OCI-LY7 (cell line): ENCODE data around the gene RECK. TPM values are rescaled to one million over a fixed set of nuclear protein-coding genes. Genes with fewer than 3 reads are reported as not detected.

Experiments
- BruUV-seq: library from RNA; stranded (reverse); fragments of 400-500 nt; replicated peaks from 2 replicates; lab custom pipeline; 2021; lab: Mats Ljungman, UMichigan
- CTCF ChIA-PET: fragments of 300-600 bp; sonication (Branson Sonifier 250); formaldehyde crosslinking; loops from one replicate; lab custom pipeline; 2022; ENCODE audit warnings: antibody characterized with exemption; ENCODE audit not compliant: unreplicated experiment; lab: Charles Lee
- POLR2A ChIA-PET: fragments of 300-600 bp; sonication (Branson Sonifier 250); formaldehyde crosslinking; loops from one replicate; lab custom pipeline; 2022; ENCODE audit warnings: antibody characterized with exemption; lab: Charles Lee
- DNase-seq: peaks from one replicate; pipeline ENCODE4 v3.0.0-alpha.2; 2015; ENCODE audit warnings: low spot score
- H2AFZ ChIP-seq: fragments of 200-600 bp; sonication (generic), shearing (Covaris generic); 2 replicates; pipeline ENCODE4 v1.6.1; 2014; ENCODE audit warnings: mild to moderate bottlenecking, antibody characterized with exemption, low read length, moderate library complexity
- H3K27ac ChIP-seq: fragments of 200-600 bp; sonication (generic); 2 replicates; pipeline ENCODE4 v1.5.1; 2014; ENCODE audit warnings: mixed run types, low read depth, mild to moderate bottlenecking, moderate library complexity, low read length, inconsistent platforms; ENCODE audit not compliant: poor library complexity, severe bottlenecking
- H3K36me3 ChIP-seq: fragments of 200-600 bp; sonication (generic); 2 replicates; pipeline ENCODE4 v1.6.1; 2014; ENCODE audit warnings: mild to moderate bottlenecking, antibody characterized with exemption, low read length, moderate library complexity, mixed read lengths; ENCODE audit not compliant: insufficient read depth
- H3K4me1 ChIP-seq: fragments of 200-600 bp; sonication (generic); 2 replicates; pipeline ENCODE4 v1.5.1; 2014; ENCODE audit warnings: mild to moderate bottlenecking, low read length; ENCODE audit not compliant: insufficient read depth, poor library complexity, severe bottlenecking
- H3K4me2 ChIP-seq: fragments of 200-600 bp; sonication (generic); 2 replicates; pipeline ENCODE4 v1.6.1; 2014; ENCODE audit warnings: mild to moderate bottlenecking, low read length
- H3K4me3 ChIP-seq: fragments of 200-600 bp; sonication (generic); 2 replicates; pipeline ENCODE4 v1.5.1; 2014; ENCODE audit warnings: mild to moderate bottlenecking, low read depth, low read length; ENCODE audit not compliant: poor library complexity, severe bottlenecking
- H3K79me2 ChIP-seq: fragments of 200-600 bp; sonication (generic); 2 replicates; pipeline ENCODE4 v1.6.1; 2016; ENCODE audit warnings: low read depth, mild to moderate bottlenecking, low read length, moderate library complexity, mixed read lengths; ENCODE audit not compliant: insufficient read depth
- H3K9me2 ChIP-seq: fragments of 200-600 bp; sonication (generic); 2 replicates; pipeline ENCODE4 v1.6.1; 2016; ENCODE audit warnings: mild to moderate bottlenecking, low read length, mixed read lengths; ENCODE audit not compliant: insufficient read depth
- H3K9me3 ChIP-seq: fragments of 200-600 bp; sonication (generic); 2 replicates; pipeline ENCODE4 v1.6.1; 2014; ENCODE audit warnings: mild to moderate bottlenecking, mixed run types, low read length, mixed read lengths
- H4K20me1 ChIP-seq: fragments of 200-600 bp; sonication (generic); 2 replicates; pipeline ENCODE4 v1.6.1; 2014; ENCODE audit warnings: mild to moderate bottlenecking, antibody characterized with exemption, low read length, moderate library complexity, mixed read lengths; ENCODE audit not compliant: insufficient read depth
- CTCF ChIP-seq: fragments of 200-600 bp; sonication (generic); conservative IDR thresholded peaks from 2 replicates; pipeline ENCODE4 v1.5.1; 2014; ENCODE audit warnings: mild to moderate bottlenecking, antibody characterized with exemption, low read length, moderate library complexity, mixed read lengths
- EZH2phosphoT487 ChIP-seq: fragments of 200-600 bp; sonication (generic); IDR thresholded peaks from 2 replicates; pipeline ENCODE4 v1.6.1; 2018; ENCODE audit warnings: low read depth, borderline replicate concordance, mild to moderate bottlenecking, mixed run types, antibody characterized with exemption, low read length, moderate library complexity, mixed read lengths
- intact Hi-C: fragments of 100-400 bp; cut with micrococcal nuclease; formaldehyde crosslinking; loops from one replicate; pipeline ENCODE4 v1.10.0; 2022; ENCODE audit not compliant: unreplicated experiment
- total RNA-seq, 2 experiments: library from RNA; depleted of rRNA in 1 of 2; stranded (reverse); fragments of >200 nt in 1 of 2; shearing (Covaris generic) in 1 of 2; gene quantifications; 2 replicates each; pipeline ENCODE4 v1.2.3, GENCODE V29; 2014 to 2022

Gene RECK
- total RNA-seq, 2 experiments from 2014 or later: 3.0 to 6.5 TPM

DNA sequence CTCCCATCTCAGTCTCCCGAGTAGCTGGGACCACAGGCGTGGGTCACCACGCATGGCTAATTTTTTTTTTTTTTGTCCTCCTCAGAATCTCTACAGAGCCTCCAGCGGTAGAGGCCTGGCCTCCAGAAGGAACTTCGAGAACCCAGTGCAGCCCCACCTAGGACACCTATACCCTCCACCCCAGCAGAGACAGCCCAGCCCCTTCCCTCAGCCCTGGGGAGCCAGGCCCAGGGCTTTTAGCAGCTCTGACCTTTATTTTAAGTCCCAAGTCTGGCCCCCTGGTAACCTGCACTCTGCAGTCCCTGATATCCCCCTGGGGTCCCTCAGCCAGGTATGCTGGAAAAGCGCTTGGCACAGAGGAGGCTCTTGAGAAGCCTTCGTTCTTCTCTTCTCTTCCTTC is 105.0 kb downstream of the RECK start:
- Histone ChIP-seq H3K4me2 (no peak overlapping the region), H3K4me1 (peaks cover 20% of the 10 kb centered on the region), H3K27ac (no peak overlapping the region), H2AFZ (no peak overlapping the region), H4K20me1 (no peaks in the 10 kb centered on the region), H3K36me3 (no peaks in the 10 kb centered on the region), H3K9me3 (peaks cover 12% of the 10 kb centered on the region; the same call in 1 of the 2 replicates), H3K9me2 (no peaks in the 10 kb centered on the region), H3K4me3 (no peak overlapping the region), H3K79me2 (no peaks in the 10 kb centered on the region)
- intact Hi-C loops: no loop called here
- CTCF ChIA-PET: no interaction called here
- POLR2A ChIA-PET: interaction anchor here (0.7 to 1.2 kb wide), 2 partner anchors 9 to 15 kb away, joined by 3 to 4 read pairs; no protein-coding TSS in a partner anchor
- TF ChIP-seq CTCF (no peak), EZH2phosphoT487 (no peak)
- no TSS peak for BruUV-seq
- DNase-seq: no peak

DNA sequence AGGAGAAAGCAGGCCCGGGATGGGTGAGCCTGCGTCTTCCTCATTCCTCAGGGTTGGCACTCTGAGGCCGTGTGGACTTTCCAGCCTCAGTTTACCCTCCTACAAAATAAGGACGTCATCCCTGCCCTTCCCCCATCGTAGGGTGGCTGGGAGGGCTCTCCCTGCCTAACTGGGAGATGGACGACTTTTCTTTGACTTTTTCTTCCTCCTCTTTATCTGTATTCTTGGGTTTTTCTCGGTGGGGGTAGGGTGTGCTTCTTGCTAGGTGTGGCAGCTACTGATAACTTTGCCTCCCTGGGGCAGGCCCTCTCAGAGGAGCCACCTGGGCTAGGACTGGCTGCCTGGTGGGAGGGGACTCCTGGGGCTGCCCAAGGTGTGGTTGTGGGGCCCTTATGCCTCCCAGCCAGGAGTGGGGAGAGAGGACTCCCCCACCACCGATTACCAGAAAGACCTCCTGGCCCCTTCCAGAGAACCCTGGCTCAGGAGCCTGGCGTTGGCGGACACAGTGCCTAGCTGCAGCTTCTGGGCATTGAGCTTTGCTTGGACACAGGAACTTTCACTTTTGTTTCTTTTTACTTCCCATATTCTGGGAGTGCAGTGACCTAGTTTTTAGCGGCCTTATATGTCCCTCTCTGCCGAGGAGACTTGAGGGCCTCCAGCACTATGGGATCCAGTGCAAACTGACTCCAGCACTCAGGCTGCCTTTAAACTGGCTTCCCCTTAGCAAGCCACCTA is 106.0 kb downstream of the RECK start:
- TF ChIP-seq CTCF: no peak
- no peak for TF ChIP-seq EZH2phosphoT487
- Histone ChIP-seq H3K9me2 (no peaks in the 10 kb centered on the region), H3K4me3 (no peak overlapping the region), H2AFZ (peak overlapping the region; percentile 35; the same call in 1 of the 2 replicates), H4K20me1 (no peaks in the 10 kb centered on the region), H3K9me3 (peaks cover 12% of the 10 kb centered on the region; the same call in 1 of the 2 replicates), H3K36me3 (no peaks in the 10 kb centered on the region), H3K27ac (no peak overlapping the region), H3K4me2 (peak overlapping the region; percentile 18; the same call in 1 of the 2 replicates), H3K79me2 (no peaks in the 10 kb centered on the region), H3K4me1 (peaks cover 20% of the 10 kb centered on the region)
- DNase-seq: no peak
- ChIA-PET POLR2A (interaction anchor here (1.2 to 1.5 kb wide), 3 partner anchors 8 to 49 kb away, joined by 4 read pairs; partner anchors contain the start of gene CLTA), CTCF (no interaction called here)
- intact Hi-C loops: no loop called here
- BruUV-seq: no TSS peak

DNA sequence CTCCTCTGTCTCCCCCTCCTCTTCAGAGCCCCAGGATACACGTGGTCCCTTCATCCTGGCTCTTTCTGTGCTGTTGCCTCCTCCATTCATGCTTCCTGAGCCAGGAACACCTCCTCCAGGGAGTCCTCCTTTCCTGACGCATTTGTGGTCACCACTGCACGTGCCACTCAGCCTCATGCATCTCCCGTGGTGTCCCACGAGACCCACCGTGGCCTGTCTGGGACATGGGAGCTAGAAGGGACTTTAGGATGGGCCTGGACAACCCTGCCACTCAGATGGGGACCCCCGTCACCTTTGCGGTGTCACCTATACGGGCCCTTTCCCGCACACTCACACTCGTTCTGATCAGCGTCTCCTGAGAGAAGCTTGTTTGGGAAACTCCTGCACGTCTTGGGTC is 106.5 kb downstream of the RECK start:
- ChIA-PET POLR2A (interaction anchor here (0.5 to 1.5 kb wide), 3 partner anchors 47 to 53 kb away, joined by 3 to 4 read pairs (median 4); partner anchors contain the start of gene CLTA), CTCF (interaction anchor here (1.4 kb wide), 1 partner anchor 11 kb away, joined by 6 read pairs; no protein-coding TSS in a partner anchor)
- no peak for DNase-seq
- Histone ChIP-seq H3K27ac (no peak overlapping the region), H3K4me2 (no peak overlapping the region; the same call in 1 of the 2 replicates), H3K9me3 (peaks cover 12% of the 10 kb centered on the region; the same call in 1 of the 2 replicates), H3K79me2 (no peaks in the 10 kb centered on the region), H2AFZ (peak overlapping the region; percentile 35; the same call in 1 of the 2 replicates), H3K36me3 (no peaks in the 10 kb centered on the region), H3K4me1 (peaks cover 20% of the 10 kb centered on the region), H4K20me1 (no peaks in the 10 kb centered on the region), H3K4me3 (no peak overlapping the region), H3K9me2 (no peaks in the 10 kb centered on the region)
- no TSS peak for BruUV-seq
- intact Hi-C loops: no loop called here
- TF ChIP-seq EZH2phosphoT487: no peak
- no peak for TF ChIP-seq CTCF
